GM18505 (cell line): ENCODE data around the gene ATAD1.
"Not testable (repeated sequence)": the region's sequence is repeated elsewhere in the genome, so short reads cannot be mapped to it uniquely, and the experiment has no call there.

Source experiments
- ATAC-seq: cut with Tn5 transposase; IDR thresholded peaks from one replicate; pipeline ENCODE4 v1.9.1; 2021; ENCODE audit not compliant: unreplicated experiment
- POLR2A ChIP-seq: IDR thresholded peaks from 4 replicates; pipeline ENCODE4 v1.6.1; 2011; ENCODE audit warnings: borderline replicate concordance; ENCODE audit not compliant: insufficient read depth, insufficient read length; ENCODE audit errors: extremely low read depth

Gene ATAD1

DNA sequence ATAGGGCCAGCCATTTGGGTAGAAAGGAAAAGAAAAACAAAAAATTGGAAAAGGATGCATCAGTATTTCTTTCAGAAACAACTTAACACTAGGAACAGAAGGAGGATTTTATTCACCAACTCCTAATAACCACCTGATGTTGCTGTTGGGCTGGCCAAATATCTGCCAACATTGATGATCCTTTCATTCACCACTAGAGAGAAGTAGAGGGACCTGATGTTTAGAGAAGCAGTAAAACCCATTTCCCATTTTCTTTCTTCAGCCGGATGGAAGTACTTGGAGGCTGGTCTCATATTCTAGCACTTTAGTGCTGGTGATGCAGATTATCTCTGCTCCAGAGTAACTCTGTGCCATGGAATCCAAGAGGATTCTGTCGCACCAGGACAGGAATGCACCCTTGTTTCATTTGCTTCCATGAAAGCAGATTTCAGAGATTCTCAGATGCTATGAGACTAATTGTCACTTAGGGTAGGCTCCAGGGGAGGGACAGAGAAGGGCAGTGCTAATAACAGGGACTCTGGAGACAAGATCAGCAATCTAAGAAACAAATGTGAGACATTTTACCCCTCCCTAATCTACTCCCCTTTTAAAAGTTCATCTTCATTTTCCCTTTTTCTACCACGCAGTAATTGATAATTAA is 42.2 kb upstream of the ATAD1 start:
- no peak for ATAC-seq
- TF ChIP-seq POLR2A: no peak

DNA sequence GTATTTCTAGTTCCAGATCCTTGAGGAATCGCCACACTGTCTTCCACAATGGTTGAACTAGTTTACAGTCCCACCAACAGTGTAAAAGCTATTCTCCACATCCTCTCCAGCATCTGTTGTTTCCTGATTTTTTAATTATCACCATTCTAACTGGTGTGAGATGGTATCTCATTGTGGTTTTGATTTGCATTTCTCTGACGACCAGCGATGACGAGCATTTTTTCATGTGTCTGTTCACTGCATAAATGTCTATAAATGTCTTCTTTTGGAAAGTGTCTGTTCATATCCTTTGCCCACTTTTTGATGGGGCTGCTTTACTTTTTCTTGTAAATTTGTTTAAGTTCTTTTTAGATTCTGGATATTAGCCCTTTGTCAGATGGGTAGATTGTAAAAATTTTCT is 37.6 kb upstream of the ATAD1 start:
- not testable (repeated sequence) for ATAC-seq

DNA sequence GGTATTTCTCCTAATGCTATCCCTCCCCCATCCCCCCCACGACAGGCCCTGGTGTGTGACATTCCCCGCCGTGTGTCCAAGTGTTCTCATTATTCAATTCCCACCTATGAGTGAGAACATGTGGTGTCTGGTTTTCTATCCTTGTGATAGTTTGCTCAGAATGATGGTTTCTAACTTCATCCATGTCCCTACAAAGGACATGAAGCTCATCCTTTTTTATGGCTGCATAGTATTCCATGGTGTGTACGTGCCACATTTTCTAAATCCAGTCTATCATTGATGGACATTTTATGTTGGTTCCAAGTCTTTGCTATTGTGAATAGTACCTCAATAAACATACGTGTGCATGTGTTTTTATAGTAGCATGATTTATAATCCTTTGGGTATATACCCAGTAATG is 37.2 kb upstream of the ATAD1 start:
- not testable (repeated sequence) for ATAC-seq

DNA sequence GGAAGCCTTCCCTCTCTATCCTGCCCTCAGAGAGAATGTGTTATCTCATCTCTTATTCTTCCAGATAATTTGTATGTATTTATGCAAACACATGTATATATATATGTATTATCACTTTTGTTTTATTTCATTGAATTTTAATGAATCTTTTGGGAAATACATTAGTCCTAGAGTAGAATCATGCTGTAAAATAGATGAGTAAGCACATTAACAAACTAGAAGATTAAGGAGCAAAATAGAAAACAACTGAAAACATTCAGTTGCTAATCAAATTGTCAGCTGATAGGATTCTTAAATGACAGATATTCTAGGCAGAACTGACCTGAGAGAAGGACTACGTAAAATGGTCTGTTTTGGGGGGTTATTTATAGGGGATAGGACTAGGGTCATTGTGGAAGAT is 34.1 kb upstream of the ATAD1 start:
- ATAC-seq: no peak
- no peak for TF ChIP-seq POLR2A

DNA sequence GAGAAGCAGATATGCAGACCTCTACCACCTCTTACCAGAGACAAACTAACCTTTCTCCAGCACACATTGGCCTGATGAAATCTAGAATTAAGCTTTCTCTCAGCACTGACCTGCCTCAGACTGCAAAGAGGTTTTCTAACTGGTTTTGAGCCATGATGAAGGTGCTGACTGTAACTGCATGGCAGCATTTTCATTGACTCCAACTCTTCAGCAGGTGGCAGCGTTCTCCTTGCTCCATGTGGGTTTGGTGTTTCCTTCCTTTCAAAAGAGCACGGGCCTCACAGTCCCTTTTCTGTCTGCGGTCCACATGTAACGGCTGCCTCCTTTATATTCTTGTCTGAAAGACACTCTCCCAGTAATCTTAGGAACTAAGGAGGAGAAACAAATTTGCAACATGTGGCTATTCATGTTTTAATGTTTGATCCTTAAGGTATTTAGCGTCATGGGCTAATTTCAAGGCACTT is 32.7 kb upstream of the ATAD1 start:
- no peak for TF ChIP-seq POLR2A
- ATAC-seq: peak; percentile 52

DNA sequence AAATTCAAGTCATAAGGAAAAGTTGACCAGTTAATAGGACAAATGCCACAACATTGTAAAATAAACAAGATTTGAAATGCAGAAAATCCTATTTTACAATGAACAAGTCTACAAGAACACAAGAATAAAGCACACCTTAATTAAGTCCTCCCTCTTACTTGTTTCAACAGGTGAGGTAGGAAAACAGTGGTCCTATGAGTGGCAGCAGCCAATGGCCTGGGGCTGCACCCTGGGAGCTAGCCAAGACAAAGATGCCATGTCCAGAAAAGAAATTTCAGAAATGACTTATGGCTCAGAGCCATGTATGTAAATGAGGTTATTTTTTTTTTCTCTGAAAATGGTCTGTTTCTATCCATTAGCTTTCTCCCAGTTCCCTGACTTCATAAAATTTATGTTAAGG is 31.0 kb upstream of the ATAD1 start:
- no peak for TF ChIP-seq POLR2A
- ATAC-seq: no peak

DNA sequence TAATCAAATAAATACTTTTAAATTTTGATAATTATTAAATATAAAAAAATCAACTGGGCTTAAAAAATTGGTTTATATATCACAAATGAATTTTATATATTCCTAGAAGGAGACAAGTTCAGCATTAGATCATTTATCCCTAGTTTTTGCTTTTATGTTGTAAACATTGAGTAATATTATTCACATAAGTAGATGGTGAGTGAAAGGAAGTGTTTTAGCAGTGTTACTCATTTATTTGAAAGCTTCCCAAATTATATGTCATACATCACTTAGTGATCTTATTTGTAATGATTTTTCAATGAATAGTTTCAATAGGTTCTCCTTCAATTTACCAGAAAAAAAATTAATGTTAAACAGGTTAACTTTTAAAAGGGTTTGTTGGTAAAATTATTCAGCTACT is 29.5 kb upstream of the ATAD1 start:
- no peak for ATAC-seq
- TF ChIP-seq POLR2A: no peak

DNA sequence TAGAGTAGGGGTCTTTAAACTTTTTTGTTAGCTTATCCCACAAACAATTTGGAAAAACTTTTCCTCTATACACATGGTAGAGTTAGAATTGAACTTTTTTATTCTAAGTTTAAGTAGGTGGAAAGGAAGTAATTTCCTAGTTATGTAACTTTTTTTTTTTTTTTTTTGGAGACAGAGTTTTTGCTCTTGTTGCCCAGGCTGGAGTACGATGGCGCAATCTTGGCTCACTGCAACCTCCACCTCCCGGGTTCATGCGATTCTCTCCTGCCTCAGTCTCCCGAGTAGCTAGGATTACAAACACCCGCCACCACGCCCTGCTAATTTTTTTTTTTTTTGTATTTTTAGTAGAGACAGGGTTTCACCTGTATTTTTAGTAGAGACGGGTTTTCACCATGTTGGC is 28.7 kb upstream of the ATAD1 start:
- ATAC-seq: not testable (repeated sequence)

DNA sequence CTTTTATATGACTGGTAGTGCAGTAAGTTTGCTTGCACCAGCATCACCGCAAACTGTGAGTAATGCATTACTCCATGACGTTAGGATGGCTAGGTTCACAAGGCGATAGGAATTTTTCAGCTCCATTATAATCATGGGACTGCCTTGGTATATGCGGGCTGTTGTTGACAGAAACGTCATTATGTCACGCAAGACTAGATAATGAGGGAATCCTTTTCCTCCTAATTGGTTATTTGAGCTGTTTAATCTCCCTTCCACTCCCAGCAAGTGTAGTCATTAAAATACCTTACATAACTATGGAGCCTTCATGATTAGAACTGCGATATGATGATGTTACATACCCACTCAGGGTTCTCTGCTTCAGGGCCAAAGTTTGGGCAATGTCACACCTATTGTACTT is 28.0 kb upstream of the ATAD1 start:
- no peak for TF ChIP-seq POLR2A
- ATAC-seq: no peak

DNA sequence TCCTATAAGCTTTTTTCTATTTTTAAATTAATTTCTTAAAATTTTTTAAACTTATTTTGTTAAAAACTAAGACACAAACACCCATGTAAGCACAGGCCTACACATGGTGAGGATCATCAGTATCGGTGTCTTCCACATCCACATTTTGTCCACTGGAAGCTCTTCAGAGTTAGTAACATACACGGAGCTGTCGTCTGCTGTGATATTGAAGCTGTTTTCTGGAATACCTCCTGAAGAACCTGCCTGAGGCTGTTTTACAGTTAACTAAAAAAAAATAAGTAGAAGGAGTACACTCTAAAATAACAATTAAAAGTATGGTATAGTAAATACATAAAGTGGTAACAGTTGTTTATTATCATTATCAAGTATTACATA is 27.6 kb upstream of the ATAD1 start:
- no peak for ATAC-seq
- no peak for TF ChIP-seq POLR2A

DNA sequence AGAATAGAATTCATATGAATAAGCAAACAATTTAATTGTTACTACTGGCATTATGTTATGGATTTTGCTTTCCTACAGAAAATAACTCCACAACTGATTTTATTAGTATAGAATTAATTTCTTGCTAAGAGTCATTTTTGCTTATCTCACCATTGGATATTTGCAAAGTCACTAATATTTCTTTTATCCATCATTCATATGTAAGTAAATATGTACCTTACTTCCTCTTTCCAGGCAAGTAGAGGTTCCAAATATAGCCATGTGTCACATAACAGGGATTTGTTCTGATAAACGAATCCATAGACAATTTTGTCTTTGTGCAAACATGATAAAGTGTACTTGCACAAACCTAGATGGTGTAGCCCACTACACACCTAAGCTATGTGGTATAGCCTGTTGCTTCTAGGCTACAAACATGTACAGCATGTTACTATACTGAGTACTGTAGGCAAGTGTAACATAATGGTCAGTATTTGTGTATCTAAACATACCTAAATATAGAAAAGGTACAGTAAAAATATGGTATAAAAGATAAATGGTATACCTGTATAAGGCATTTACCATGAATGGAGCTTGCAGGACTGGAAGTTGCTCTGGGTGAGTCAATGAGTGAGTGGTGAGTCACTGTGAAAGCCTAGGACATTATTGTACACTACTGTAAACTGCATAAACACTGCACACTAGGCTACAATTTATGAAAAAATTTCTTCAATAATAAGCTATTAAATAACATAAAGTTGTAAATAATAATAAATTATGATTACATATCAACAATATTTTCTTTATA is 27.0 kb upstream of the ATAD1 start:
- no peak for TF ChIP-seq POLR2A
- no peak for ATAC-seq

DNA sequence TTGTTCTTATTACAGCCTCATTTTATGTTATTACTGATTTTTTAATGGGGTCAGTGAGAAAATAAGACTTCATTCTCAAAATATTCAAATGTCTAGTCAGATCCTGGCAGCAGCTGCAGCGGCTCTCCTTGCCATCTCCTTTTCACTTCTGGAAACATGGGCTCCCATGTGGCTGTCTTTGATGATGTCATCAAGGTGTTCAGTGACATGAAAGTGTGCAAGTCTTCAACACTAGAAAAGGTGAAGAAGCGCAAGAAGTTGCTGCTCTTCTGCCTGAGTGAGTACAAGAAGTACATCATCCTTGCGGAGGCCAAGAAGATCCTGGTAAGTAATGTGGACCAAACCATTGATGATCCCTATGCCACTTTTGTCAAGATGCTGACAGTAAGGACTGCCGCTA is 25.7 kb upstream of the ATAD1 start:
- TF ChIP-seq POLR2A: no peak
- ATAC-seq: no peak

DNA sequence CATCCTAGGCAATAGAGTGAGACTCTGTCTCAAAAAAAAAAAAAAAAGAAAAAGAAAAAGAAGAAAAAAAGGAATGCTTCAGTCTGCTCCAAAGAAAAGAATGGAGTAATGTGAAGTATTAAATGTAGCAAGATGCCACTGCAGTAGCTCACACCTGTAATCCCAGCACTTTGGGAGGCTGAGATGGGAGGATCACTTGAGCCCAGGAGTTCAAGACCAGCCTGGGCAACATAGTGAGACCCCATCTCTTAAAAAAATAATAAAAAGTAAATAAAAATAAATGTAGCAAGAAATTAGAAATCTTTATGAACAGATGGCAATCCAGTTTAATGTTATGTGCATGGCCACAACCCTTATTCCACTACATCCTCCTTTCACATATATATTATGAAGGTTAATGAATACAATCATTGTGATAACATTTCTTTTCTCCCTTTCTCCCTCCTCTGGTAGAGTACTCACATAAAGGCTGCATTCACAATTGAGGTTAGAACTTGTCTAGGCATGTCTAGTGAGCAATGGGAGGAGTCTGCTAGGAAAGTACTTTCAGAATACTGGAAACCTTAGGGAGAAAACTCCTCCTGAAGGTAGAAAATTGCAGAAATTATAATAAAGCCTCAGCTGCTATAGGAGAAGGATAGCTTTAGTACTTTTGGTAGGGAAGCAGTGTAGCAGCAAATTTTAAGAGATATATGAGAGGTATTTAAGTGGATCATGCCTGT is 24.9 kb upstream of the ATAD1 start:
- no peak for TF ChIP-seq POLR2A
- ATAC-seq: no peak

DNA sequence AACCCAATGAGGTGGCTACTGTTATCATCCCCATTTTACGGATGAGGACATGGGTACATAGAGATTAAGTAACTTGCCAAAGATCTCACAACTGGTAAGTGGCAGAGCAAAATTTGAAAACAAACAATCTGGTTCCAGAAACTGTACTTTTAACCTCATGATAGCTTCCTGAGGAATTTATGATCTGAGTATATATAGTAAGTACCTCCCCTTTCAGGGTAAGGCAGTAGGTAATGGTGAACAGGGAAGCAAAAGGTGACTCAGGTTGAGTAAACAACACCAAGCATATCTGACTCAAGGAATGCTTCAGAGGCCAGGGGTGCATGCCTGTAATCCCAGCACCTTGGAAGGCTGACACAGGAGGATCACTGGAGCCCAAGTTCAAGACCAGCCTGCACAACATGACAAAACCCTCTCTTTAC is 24.2 kb upstream of the ATAD1 start:
- no peak for TF ChIP-seq POLR2A
- no peak for ATAC-seq
